Astrocyte (in vitro differentiated cells and primary cell): ENCODE measurements around the gene TRPM3.

Experiments used
- EZH2 ChIP-seq: IDR thresholded peaks from 2 replicates; pipeline ENCODE4 v1.6.1; 2012; ENCODE audit warnings: mild to moderate bottlenecking, low read length, inconsistent platforms; ENCODE audit not compliant: insufficient read depth
- TF ChIP-seq, protein P1 (sequence below): IDR thresholded peaks from 2 replicates; pipeline ENCODE4 v1.5.1; 2011; ENCODE audit warnings: low read depth, mild to moderate bottlenecking, inconsistent platforms, low read length, moderate library complexity; ENCODE audit not compliant: insufficient read depth

DNA sequence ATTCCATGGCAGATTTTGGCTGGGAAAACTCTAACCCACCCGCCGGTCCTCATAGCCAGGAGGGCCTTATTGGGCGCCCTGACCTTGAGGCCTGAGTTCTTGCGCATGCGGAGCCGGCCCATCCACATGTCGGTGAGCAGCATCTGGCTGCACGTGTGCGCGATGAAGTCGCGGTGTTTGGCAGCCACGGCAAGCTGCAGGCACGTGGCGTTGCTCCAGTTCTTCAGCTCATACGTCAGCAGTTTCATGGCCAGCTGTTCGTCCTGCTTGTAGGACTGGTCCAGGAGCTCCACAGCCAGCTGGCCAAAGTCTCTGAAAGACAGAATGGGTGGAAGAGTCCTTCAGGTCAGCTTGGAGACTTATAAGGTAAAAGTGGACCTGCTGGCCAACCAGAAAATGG lies 502.6 kb downstream of the TRPM3 start:
- TF ChIP-seq, protein P1, sequence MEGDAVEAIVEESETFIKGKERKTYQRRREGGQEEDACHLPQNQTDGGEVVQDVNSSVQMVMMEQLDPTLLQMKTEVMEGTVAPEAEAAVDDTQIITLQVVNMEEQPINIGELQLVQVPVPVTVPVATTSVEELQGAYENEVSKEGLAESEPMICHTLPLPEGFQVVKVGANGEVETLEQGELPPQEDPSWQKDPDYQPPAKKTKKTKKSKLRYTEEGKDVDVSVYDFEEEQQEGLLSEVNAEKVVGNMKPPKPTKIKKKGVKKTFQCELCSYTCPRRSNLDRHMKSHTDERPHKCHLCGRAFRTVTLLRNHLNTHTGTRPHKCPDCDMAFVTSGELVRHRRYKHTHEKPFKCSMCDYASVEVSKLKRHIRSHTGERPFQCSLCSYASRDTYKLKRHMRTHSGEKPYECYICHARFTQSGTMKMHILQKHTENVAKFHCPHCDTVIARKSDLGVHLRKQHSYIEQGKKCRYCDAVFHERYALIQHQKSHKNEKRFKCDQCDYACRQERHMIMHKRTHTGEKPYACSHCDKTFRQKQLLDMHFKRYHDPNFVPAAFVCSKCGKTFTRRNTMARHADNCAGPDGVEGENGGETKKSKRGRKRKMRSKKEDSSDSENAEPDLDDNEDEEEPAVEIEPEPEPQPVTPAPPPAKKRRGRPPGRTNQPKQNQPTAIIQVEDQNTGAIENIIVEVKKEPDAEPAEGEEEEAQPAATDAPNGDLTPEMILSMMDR = no peak
- no peak for TF ChIP-seq EZH2
